Liver (tissue), 9 donors: ENCODE results near the gene MPP3. TPM values are rescaled to one million over a fixed set of nuclear protein-coding genes. Genes with fewer than 3 reads are reported as not detected.

Experiments
- DNase-seq: peaks from one replicate; pipeline ENCODE4 v3.0.0-alpha.2; 2017; ENCODE audit warnings: low spot score
- H3K27ac ChIP-seq, 2 donors: one replicate each; pipeline ENCODE4 v1.7.0; 2013; ENCODE audit warnings: inconsistent platforms in 2 of 2, low read length in 2 of 2, control low read depth in 1 of 2, low read depth in 1 of 2, mild to moderate bottlenecking in 1 of 2
- H3K27me3 ChIP-seq, 4 donors: one replicate each; pipeline versions ENCODE4 v1.6.1 to v1.7.0; 2013; ENCODE audit warnings: low read length in 3 of 4, inconsistent platforms in 1 of 4, mild to moderate bottlenecking in 1 of 4, moderate library complexity in 1 of 4; ENCODE audit not compliant: control insufficient read depth in 4 of 4, insufficient read depth in 4 of 4
- H3K36me3 ChIP-seq, 4 donors: one replicate each; pipeline versions ENCODE4 v1.6.1 to v1.7.0; 2013; ENCODE audit warnings: low read length in 3 of 4, mild to moderate bottlenecking in 3 of 4, low read depth in 1 of 4, moderate library complexity in 1 of 4; ENCODE audit not compliant: control insufficient read depth in 4 of 4, insufficient read depth in 3 of 4
- H3K4me1 ChIP-seq, 4 donors: one replicate each; pipeline versions ENCODE4 v1.6.1 to v1.7.0; 2013; ENCODE audit warnings: low read length in 3 of 4, mild to moderate bottlenecking in 3 of 4, moderate library complexity in 1 of 4; ENCODE audit not compliant: control insufficient read depth in 4 of 4, insufficient read depth in 4 of 4
- H3K4me3 ChIP-seq, 3 donors: one replicate each; pipeline versions ENCODE4 v1.6.1 to v1.7.0; 2013; ENCODE audit warnings: low read length in 3 of 3, control low read depth in 1 of 3, low read depth in 1 of 3, mild to moderate bottlenecking in 1 of 3
- H3K9ac ChIP-seq, 2 donors: one replicate each; pipeline ENCODE4 v1.7.0; 2013; ENCODE audit warnings: low read length in 2 of 2, mild to moderate bottlenecking in 2 of 2, moderate library complexity in 2 of 2, control low read depth in 1 of 2, low read depth in 1 of 2
- H3K9me3 ChIP-seq, 4 donors: one replicate each; pipeline versions ENCODE4 v1.6.1 to v1.7.0; 2013; ENCODE audit warnings: low read length in 3 of 4; ENCODE audit not compliant: control insufficient read depth in 4 of 4
- EGR1 ChIP-seq, 2 donors: IDR thresholded peaks; 2 replicates each; pipeline ENCODE4 v1.6.1; 2016 to 2018; ENCODE audit warnings: antibody characterized with exemption in 2 of 2, low read depth in 2 of 2
- FOXA1 ChIP-seq: IDR thresholded peaks from 2 replicates; pipeline ENCODE4 v1.6.1; 2016; ENCODE audit warnings: antibody characterized with exemption
- FOXA2 ChIP-seq: IDR thresholded peaks from 2 replicates; pipeline ENCODE4 v1.6.1; 2016; ENCODE audit warnings: antibody characterized with exemption
- GABPA ChIP-seq, 2 donors: IDR thresholded peaks in 1 of 2; conservative IDR thresholded peaks in 1 of 2; 2 replicates each; pipeline ENCODE4 v1.6.1; 2016; ENCODE audit warnings: antibody characterized with exemption in 2 of 2, mild to moderate bottlenecking in 1 of 2, moderate library complexity in 1 of 2
- HNF4A ChIP-seq, 2 donors: conservative IDR thresholded peaks; 2 replicates each; pipeline ENCODE4 v1.6.1; 2016; ENCODE audit warnings: antibody characterized with exemption in 2 of 2, mild to moderate bottlenecking in 2 of 2
- HNF4G ChIP-seq: IDR thresholded peaks from 2 replicates; pipeline ENCODE4 v1.6.1; 2016; ENCODE audit warnings: antibody characterized with exemption
- JUND ChIP-seq, 2 donors: IDR thresholded peaks; 2 replicates each; pipeline ENCODE4 v1.6.1; 2016; ENCODE audit warnings: antibody characterized with exemption in 2 of 2
- NR2F2 ChIP-seq: IDR thresholded peaks from 2 replicates; pipeline ENCODE4 v1.6.1; 2016; ENCODE audit warnings: antibody characterized with exemption
- RAD21 ChIP-seq, 2 donors: IDR thresholded peaks; 2 replicates each; pipeline ENCODE4 v1.6.1; 2016; ENCODE audit warnings: antibody characterized with exemption in 2 of 2, mild to moderate bottlenecking in 2 of 2
- RXRA ChIP-seq, 2 donors: IDR thresholded peaks; 2 replicates each; pipeline ENCODE4 v1.6.1; 2017 to 2018; ENCODE audit warnings: antibody characterized with exemption in 2 of 2, mild to moderate bottlenecking in 1 of 2
- SP1 ChIP-seq: IDR thresholded peaks from 2 replicates; pipeline ENCODE4 v1.6.1; 2018; ENCODE audit warnings: antibody characterized with exemption, mild to moderate bottlenecking
- TAF1 ChIP-seq: conservative IDR thresholded peaks from 2 replicates; pipeline ENCODE4 v1.6.1; 2016; ENCODE audit warnings: antibody characterized with exemption, mild to moderate bottlenecking
- YY1 ChIP-seq: IDR thresholded peaks from 2 replicates; pipeline ENCODE4 v1.6.1; 2016; ENCODE audit warnings: antibody characterized with exemption, mild to moderate bottlenecking
- WGBS: extraction: QIAGEN DNeasy Blood & Tissue Kit; methylation state at CpG from one replicate; pipeline ENCODE4 v1.1.7; 2013; 5-methylcytosine and 5-hydroxymethylcytosine counted together
- polyA plus RNA-seq, 2 donors: library from polyadenylated mRNA; stranded (reverse) in 1 of 2; unstranded in 1 of 2; fragments of 200-250 nt in 1 of 2; fragments of >200 nt in 1 of 2; fragmentation: Nextera tagmentation in 1 of 2; extraction: Ambion mirVana in 1 of 2; gene quantifications; one replicate each; pipeline versions ENCODE4 v1.2.1 to v1.2.3, GENCODE V29; 2013 to 2015
- total RNA-seq, 2 donors: library from RNA; depleted of rRNA; stranded (reverse); fragments of >200 nt; gene quantifications; one replicate each; pipeline ENCODE4 v1.2.3, GENCODE V29; 2014
- TF ChIP-seq, protein P1 (sequence below): IDR thresholded peaks from 2 replicates; pipeline ENCODE4 v1.6.1; 2016; ENCODE audit warnings: antibody characterized with exemption
- TF ChIP-seq, protein P2 (sequence below): IDR thresholded peaks from 2 replicates; pipeline ENCODE4 v1.6.1; 2016; ENCODE audit warnings: antibody characterized with exemption, mild to moderate bottlenecking
- TF ChIP-seq, protein P3 (sequence below): IDR thresholded peaks from 2 replicates; pipeline ENCODE4 v1.6.1; 2016; ENCODE audit warnings: antibody characterized with exemption
- TF ChIP-seq, protein P4 (sequence below): fragments of 150-350 bp; IDR thresholded peaks from 2 replicates; pipeline ENCODE4 v1.5.1; 2017; ENCODE audit warnings: improper control_type of control experiment, low read depth, low read length; ENCODE audit not compliant: missing input control
- TF ChIP-seq, protein P5 (sequence below): IDR thresholded peaks from 2 replicates; pipeline ENCODE4 v1.6.1; 2016; ENCODE audit warnings: antibody characterized with exemption
- donor health status: healthy.
- donor health status: healthy.
- donor health status: healthy.
- donor health status: healthy.
- donor health status: healthy.

The MPP3 gene
- total and polyA plus RNA-seq, 4 donors, result 0.23 to 1.3 (median 0.72) TPM

DNA sequence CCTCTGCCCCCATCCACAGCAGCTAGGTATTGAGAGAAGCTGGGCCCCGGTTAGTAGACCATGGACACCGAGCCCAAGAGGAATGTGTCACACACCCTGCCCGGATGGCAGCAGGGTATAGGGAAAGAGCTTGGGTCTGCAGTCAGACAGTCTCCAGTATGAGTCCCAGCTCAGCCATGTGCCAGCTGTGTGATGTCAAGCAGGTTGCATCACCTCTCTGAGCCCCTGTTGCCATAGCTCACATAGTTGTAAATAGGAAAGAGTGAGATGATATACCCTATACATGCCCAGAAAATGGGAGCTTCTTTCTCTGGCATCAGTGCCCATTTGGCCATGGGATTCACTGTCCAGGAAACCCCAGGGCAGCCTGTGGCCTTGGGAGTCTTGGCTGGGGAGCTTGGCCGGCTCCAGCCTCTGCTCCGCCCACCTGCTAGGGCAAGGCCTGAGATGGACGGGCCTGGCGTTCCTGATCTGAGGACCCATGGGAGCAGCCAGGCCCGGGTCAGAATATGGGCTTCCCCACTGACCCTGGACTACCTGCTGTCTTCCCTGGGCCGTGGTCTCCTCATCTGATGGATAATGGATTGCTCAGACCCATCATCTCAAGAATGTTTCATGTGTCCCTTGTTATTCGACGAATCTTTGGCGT, 27.3 kb upstream of the MPP3 start:
- no peak for TF ChIP-seq RXRA (IDR thresholded peaks at IDR 0.05)
- TF ChIP-seq HNF4G, result no peak
- TF ChIP-seq, protein P1, sequence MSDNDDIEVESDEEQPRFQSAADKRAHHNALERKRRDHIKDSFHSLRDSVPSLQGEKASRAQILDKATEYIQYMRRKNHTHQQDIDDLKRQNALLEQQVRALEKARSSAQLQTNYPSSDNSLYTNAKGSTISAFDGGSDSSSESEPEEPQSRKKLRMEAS, result no peak
- TF ChIP-seq, protein P2, sequence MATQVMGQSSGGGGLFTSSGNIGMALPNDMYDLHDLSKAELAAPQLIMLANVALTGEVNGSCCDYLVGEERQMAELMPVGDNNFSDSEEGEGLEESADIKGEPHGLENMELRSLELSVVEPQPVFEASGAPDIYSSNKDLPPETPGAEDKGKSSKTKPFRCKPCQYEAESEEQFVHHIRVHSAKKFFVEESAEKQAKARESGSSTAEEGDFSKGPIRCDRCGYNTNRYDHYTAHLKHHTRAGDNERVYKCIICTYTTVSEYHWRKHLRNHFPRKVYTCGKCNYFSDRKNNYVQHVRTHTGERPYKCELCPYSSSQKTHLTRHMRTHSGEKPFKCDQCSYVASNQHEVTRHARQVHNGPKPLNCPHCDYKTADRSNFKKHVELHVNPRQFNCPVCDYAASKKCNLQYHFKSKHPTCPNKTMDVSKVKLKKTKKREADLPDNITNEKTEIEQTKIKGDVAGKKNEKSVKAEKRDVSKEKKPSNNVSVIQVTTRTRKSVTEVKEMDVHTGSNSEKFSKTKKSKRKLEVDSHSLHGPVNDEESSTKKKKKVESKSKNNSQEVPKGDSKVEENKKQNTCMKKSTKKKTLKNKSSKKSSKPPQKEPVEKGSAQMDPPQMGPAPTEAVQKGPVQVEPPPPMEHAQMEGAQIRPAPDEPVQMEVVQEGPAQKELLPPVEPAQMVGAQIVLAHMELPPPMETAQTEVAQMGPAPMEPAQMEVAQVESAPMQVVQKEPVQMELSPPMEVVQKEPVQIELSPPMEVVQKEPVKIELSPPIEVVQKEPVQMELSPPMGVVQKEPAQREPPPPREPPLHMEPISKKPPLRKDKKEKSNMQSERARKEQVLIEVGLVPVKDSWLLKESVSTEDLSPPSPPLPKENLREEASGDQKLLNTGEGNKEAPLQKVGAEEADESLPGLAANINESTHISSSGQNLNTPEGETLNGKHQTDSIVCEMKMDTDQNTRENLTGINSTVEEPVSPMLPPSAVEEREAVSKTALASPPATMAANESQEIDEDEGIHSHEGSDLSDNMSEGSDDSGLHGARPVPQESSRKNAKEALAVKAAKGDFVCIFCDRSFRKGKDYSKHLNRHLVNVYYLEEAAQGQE, result no peak
- no peak for TF ChIP-seq NR2F2
- TF ChIP-seq RAD21 (IDR thresholded peaks at IDR 0.05), result no peak
- TF ChIP-seq, protein P3, sequence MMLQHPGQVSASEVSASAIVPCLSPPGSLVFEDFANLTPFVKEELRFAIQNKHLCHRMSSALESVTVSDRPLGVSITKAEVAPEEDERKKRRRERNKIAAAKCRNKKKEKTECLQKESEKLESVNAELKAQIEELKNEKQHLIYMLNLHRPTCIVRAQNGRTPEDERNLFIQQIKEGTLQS, result no peak
- TF ChIP-seq HNF4A (conservative IDR thresholded peaks at IDR 0.05), result no peak
- TF ChIP-seq, protein P4, sequence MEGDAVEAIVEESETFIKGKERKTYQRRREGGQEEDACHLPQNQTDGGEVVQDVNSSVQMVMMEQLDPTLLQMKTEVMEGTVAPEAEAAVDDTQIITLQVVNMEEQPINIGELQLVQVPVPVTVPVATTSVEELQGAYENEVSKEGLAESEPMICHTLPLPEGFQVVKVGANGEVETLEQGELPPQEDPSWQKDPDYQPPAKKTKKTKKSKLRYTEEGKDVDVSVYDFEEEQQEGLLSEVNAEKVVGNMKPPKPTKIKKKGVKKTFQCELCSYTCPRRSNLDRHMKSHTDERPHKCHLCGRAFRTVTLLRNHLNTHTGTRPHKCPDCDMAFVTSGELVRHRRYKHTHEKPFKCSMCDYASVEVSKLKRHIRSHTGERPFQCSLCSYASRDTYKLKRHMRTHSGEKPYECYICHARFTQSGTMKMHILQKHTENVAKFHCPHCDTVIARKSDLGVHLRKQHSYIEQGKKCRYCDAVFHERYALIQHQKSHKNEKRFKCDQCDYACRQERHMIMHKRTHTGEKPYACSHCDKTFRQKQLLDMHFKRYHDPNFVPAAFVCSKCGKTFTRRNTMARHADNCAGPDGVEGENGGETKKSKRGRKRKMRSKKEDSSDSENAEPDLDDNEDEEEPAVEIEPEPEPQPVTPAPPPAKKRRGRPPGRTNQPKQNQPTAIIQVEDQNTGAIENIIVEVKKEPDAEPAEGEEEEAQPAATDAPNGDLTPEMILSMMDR, result no peak
- TF ChIP-seq GABPA (IDR thresholded peaks at IDR 0.05 in 1 of 2, conservative IDR thresholded peaks at IDR 0.05 in 1 of 2), result no peak
- no peak for TF ChIP-seq SP1
- no peak for TF ChIP-seq FOXA2
- TF ChIP-seq YY1, result no peak
- TF ChIP-seq, protein P5, sequence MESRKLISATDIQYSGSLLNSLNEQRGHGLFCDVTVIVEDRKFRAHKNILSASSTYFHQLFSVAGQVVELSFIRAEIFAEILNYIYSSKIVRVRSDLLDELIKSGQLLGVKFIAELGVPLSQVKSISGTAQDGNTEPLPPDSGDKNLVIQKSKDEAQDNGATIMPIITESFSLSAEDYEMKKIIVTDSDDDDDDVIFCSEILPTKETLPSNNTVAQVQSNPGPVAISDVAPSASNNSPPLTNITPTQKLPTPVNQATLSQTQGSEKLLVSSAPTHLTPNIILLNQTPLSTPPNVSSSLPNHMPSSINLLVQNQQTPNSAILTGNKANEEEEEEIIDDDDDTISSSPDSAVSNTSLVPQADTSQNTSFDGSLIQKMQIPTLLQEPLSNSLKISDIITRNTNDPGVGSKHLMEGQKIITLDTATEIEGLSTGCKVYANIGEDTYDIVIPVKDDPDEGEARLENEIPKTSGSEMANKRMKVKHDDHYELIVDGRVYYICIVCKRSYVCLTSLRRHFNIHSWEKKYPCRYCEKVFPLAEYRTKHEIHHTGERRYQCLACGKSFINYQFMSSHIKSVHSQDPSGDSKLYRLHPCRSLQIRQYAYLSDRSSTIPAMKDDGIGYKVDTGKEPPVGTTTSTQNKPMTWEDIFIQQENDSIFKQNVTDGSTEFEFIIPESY, result no peak
- no peak for TF ChIP-seq JUND (IDR thresholded peaks at IDR 0.05)
- TF ChIP-seq TAF1, result no peak
- no peak for TF ChIP-seq EGR1 (IDR thresholded peaks at IDR 0.05; ENCODE audit: low read depth in 2 of 2)
- no peak for TF ChIP-seq FOXA1
- Histone ChIP-seq H3K27me3 (no peaks in the 10 kb centered on the region), H3K9me3 (no peaks in the 10 kb centered on the region), H3K4me3 (no peak overlapping the region), H3K4me1 (no peaks in the 10 kb centered on the region), H3K27ac (no peak overlapping the region), H3K9ac (no peak overlapping the region), H3K36me3 (no peaks in the 10 kb centered on the region)
- WGBS, result 91% methylated on average over 12 of the region's 12 CpGs
- DNase-seq, result no peak
